Natural killer cell (primary cell): ENCODE results near the gene CTNNA3. TPM values are rescaled to one million over a fixed set of nuclear protein-coding genes. Genes with fewer than 3 reads are reported as not detected.

Experiments used
- ATAC-seq, 3 donors: fragments of 150-1000 bp in 2 of 3; fragments of 200-7000 bp in 1 of 3; cut with Tn5 transposase; 1 replicate in 1 of 3; 2 replicates in 2 of 3; pipeline ENCODE4 v1.10.0; 2021; ENCODE audit warnings: mild to moderate bottlenecking in 2 of 3, moderate library complexity in 2 of 3
- DNase-seq, 2 donors: peaks; one replicate each; pipeline versions ENCODE4 v3.0.0 to v3.0.0-alpha.2; 2013 to 2021; ENCODE audit warnings: mixed read lengths in 1 of 2
- H3K27ac ChIP-seq: one replicate; pipeline ENCODE4 v1.5.1; 2013; ENCODE audit warnings: mild to moderate bottlenecking, low read length
- H3K27me3 ChIP-seq: one replicate; pipeline ENCODE4 v1.6.1; 2013; ENCODE audit warnings: low read length; ENCODE audit not compliant: control insufficient read depth, insufficient read depth
- H3K36me3 ChIP-seq: one replicate; pipeline ENCODE4 v1.6.1; 2013; ENCODE audit warnings: low read length; ENCODE audit not compliant: control insufficient read depth, insufficient read depth
- H3K4me1 ChIP-seq: one replicate; pipeline ENCODE4 v1.6.1; 2013; ENCODE audit warnings: low read length; ENCODE audit not compliant: control insufficient read depth, insufficient read depth
- H3K4me3 ChIP-seq: one replicate; pipeline ENCODE4 v1.5.1; 2013; ENCODE audit warnings: low read length
- H3K9me3 ChIP-seq: one replicate; pipeline ENCODE4 v1.6.1; 2013; ENCODE audit warnings: low read length; ENCODE audit not compliant: control insufficient read depth, insufficient read depth
- H3K27ac Mint-ChIP-seq, 2 donors: one replicate each; pipeline ENCODE4 v1.8.0; 2022; ENCODE audit warnings: mild to moderate bottlenecking in 2 of 2, mixed read lengths in 2 of 2, moderate library complexity in 1 of 2
- H3K27me3 Mint-ChIP-seq, 2 donors: one replicate each; pipeline ENCODE4 v1.8.0; 2022; ENCODE audit warnings: low read depth in 2 of 2, mixed read lengths in 2 of 2
- H3K36me3 Mint-ChIP-seq: one replicate; pipeline ENCODE4 v1.8.0; 2022; ENCODE audit warnings: mixed read lengths
- H3K4me1 Mint-ChIP-seq, 2 donors: one replicate each; pipeline ENCODE4 v1.8.0; 2022; ENCODE audit warnings: mixed read lengths in 2 of 2
- H3K4me3 Mint-ChIP-seq: one replicate; pipeline ENCODE4 v1.8.0; 2022; ENCODE audit warnings: mild to moderate bottlenecking, moderate library complexity, mixed read lengths
- H3K9me3 Mint-ChIP-seq, 2 donors: one replicate each; pipeline ENCODE4 v1.8.0; 2022; ENCODE audit warnings: mixed read lengths in 2 of 2
- WGBS: methylation state at CpG from one replicate; pipeline ENCODE4 v1.1.7; 2013; ENCODE audit warnings: missing lambda C conversion rate; ENCODE audit not compliant: insufficient coverage; 5-methylcytosine and 5-hydroxymethylcytosine counted together
- intact Hi-C: fragments of 100-400 bp; cut with micrococcal nuclease; formaldehyde crosslinking; loops from one replicate; pipeline ENCODE4 v1.14.2; 2022
- total RNA-seq, 4 donors: library from RNA; stranded (reverse); fragments of 120-200 nt in 1 of 4; gene quantifications; one replicate each; pipeline versions ENCODE4 v1.2.3 to v1.2.4, GENCODE V29; 2013 to 2022
- TF ChIP-seq, protein P1 (sequence below): fragments of 200-600 bp; IDR thresholded peaks from one replicate; pipeline ENCODE4 v1.8.0; 2022; ENCODE audit warnings: antibody characterized with exemption

Gene CTNNA3
- total RNA-seq, 3 donors from 2014 or later (not counting 1 experiment from before 2014, with no cell fraction given), result not detected

DNA sequence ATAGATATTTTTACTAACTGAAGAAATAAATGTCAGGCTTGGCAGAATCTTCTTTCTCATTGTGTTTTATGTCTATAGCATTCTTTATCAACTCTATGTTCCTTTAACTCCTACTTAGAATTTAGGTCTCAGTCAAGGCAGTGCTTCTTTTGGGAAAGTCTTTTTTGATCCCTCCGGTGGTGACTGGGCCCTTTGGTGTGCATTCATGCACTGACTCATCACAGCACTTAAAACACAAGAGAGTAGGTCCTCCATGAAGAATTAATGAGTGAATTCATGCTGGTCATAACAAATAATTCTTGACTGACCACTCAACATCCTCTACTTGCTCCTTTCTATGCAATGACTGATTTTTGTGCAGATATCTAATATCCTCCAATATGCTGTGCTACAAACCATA is 1229.0 kb downstream of the CTNNA3 start:
- TF ChIP-seq, protein P1, sequence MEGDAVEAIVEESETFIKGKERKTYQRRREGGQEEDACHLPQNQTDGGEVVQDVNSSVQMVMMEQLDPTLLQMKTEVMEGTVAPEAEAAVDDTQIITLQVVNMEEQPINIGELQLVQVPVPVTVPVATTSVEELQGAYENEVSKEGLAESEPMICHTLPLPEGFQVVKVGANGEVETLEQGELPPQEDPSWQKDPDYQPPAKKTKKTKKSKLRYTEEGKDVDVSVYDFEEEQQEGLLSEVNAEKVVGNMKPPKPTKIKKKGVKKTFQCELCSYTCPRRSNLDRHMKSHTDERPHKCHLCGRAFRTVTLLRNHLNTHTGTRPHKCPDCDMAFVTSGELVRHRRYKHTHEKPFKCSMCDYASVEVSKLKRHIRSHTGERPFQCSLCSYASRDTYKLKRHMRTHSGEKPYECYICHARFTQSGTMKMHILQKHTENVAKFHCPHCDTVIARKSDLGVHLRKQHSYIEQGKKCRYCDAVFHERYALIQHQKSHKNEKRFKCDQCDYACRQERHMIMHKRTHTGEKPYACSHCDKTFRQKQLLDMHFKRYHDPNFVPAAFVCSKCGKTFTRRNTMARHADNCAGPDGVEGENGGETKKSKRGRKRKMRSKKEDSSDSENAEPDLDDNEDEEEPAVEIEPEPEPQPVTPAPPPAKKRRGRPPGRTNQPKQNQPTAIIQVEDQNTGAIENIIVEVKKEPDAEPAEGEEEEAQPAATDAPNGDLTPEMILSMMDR, result no peak
- ATAC-seq (no peak), DNase-seq (no peak)
- no peak overlapping the region for H3K27ac ChIP-seq
- H3K4me3 ChIP-seq, result no peak overlapping the region
- WGBS, result 92% methylated on average over 1 of the region's 1 CpG
- intact Hi-C loops, result no loop called here
- Mint-ChIP-seq H3K27ac (no peak overlapping the region), H3K27me3 (no peaks in the 10 kb centered on the region), H3K36me3 (peaks cover 11% of the 10 kb centered on the region), H3K4me1 (no peaks in the 10 kb centered on the region), H3K4me3 (no peak overlapping the region), H3K9me3 (peaks cover 10 to 22% of the 10 kb centered on the region in 2 donors)
- H3K27me3 ChIP-seq, result no peaks in the 10 kb centered on the region
- peaks cover 11% of the 10 kb centered on the region for H3K9me3 ChIP-seq
- H3K4me1 ChIP-seq, result no peaks in the 10 kb centered on the region
- H3K36me3 ChIP-seq, result no peaks in the 10 kb centered on the region

DNA sequence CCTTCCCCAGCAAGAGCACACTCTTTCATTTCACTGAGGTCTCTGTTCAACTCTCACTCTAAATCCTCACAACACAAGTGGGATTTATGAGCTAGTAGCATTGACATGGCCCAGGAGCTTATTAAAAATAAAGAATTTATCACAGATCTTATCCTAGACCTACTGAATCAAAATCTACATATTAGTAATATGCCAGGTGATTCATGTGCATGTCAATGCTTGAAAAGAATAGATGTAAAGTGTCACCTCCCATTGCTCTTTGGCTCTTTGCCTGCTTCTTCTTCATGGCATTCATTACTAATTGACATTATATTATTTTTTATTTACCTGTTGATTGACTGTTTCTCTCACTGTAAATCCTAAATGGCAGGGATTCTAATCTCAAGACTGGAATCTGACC is 1229.4 kb downstream of the CTNNA3 start:
- no peaks in the 10 kb centered on the region for H3K4me1 ChIP-seq
- no peak overlapping the region for H3K4me3 ChIP-seq
- no peak overlapping the region for H3K27ac ChIP-seq
- ATAC-seq (no peak), DNase-seq (no peak)
- Mint-ChIP-seq H3K36me3 (peaks cover 7% of the 10 kb centered on the region), H3K4me3 (no peak overlapping the region), H3K9me3 (peaks cover 7 to 18% of the 10 kb centered on the region in 2 donors), H3K4me1 (no peaks in the 10 kb centered on the region), H3K27me3 (no peaks in the 10 kb centered on the region), H3K27ac (no peak overlapping the region)
- peaks cover 11% of the 10 kb centered on the region for H3K9me3 ChIP-seq
- H3K36me3 ChIP-seq, result no peaks in the 10 kb centered on the region
- H3K27me3 ChIP-seq, result no peaks in the 10 kb centered on the region
- intact Hi-C loops, result no loop called here
- TF ChIP-seq, protein P1, result no peak

DNA sequence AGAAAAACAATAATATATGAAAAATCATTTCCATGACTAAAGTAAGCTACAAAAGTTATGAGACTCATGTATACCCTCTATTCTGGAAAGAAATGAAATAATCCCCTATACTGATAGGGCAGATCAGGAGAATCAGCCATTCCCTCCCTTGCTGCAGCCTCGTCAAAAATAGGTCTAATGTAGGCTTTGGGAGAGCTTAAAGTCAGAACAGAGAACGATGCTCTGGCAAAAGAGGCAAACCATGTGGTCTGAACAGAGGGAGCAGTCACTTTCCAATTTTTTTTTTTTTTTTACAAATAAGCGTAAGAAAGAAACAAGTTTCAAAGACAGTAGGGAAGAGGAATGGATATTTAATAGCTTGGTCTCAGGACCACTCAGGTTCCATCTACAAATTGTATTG is 1232.4 kb downstream of the CTNNA3 start:
- intact Hi-C loops, result no loop called here
- no peak for DNase-seq
- 63% methylated on average over 2 of the region's 3 CpGs for WGBS
- TF ChIP-seq, protein P1, result no peak
- Mint-ChIP-seq H3K4me3 (no peak overlapping the region), H3K36me3 (peaks cover 5% of the 10 kb centered on the region), H3K27me3 (no peaks in the 10 kb centered on the region), H3K9me3 (peaks cover 8 to 19% of the 10 kb centered on the region in 2 donors), H3K27ac (no peak overlapping the region), H3K4me1 (no peaks in the 10 kb centered on the region)
- ATAC-seq, result no peak
- no peak overlapping the region for H3K4me3 ChIP-seq
- H3K9me3 ChIP-seq, result peaks cover 11% of the 10 kb centered on the region
- no peaks in the 10 kb centered on the region for H3K36me3 ChIP-seq
- H3K4me1 ChIP-seq, result no peaks in the 10 kb centered on the region
- no peaks in the 10 kb centered on the region for H3K27me3 ChIP-seq
- no peak overlapping the region for H3K27ac ChIP-seq

DNA sequence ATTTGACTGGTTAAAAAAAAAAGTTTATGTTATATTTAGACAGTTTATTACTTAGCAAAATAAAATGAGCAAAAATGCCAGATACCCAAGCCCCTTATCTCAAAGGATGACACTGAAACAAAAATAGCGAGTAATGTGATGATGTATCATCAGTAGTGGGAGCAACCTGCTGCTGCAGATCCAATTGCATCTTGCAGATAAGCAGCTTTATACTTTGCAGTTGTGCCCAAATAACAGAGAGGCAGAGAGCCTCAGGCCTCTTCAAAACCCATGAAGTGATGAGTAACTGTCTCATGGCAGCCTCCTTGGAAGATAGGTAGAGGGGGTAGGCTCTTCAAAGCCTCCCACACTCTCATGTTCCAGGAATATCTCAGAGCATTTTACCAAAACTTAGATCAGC is 1238.4 kb downstream of the CTNNA3 start:
- Histone ChIP-seq H3K4me1 (no peaks in the 10 kb centered on the region), H3K27ac (no peak overlapping the region), H3K27me3 (no peaks in the 10 kb centered on the region), H3K9me3 (no peaks in the 10 kb centered on the region), H3K4me3 (no peak overlapping the region), H3K36me3 (no peaks in the 10 kb centered on the region)
- peaks cover 10 to 12% of the 10 kb centered on the region in 2 donors for H3K9me3 Mint-ChIP-seq
- TF ChIP-seq, protein P1, result no peak
- ATAC-seq (no peak), DNase-seq (no peak)
- WGBS, result 38% methylated on average over 1 of the region's 1 CpG
- H3K36me3 Mint-ChIP-seq, result peaks cover 7% of the 10 kb centered on the region
- intact Hi-C loops, result no loop called here
- no peak overlapping the region for H3K4me3 Mint-ChIP-seq
- H3K27me3 Mint-ChIP-seq, result no peaks in the 10 kb centered on the region
- no peaks in the 10 kb centered on the region for H3K4me1 Mint-ChIP-seq
- no peak overlapping the region for H3K27ac Mint-ChIP-seq
